HG03039 (cell line): ENCODE data around the gene SCAMP3.
"Not testable (repeated sequence)": the region's sequence is repeated elsewhere in the genome, so short reads cannot be mapped to it uniquely, and the experiment has no call there.

Experiments used
- ATAC-seq: cut with Tn5 transposase; IDR thresholded peaks from one replicate; pipeline ENCODE4 v1.9.1; 2021; ENCODE audit warnings: mild to moderate bottlenecking, moderate library complexity; ENCODE audit not compliant: unreplicated experiment

SCAMP3 gene

DNA sequence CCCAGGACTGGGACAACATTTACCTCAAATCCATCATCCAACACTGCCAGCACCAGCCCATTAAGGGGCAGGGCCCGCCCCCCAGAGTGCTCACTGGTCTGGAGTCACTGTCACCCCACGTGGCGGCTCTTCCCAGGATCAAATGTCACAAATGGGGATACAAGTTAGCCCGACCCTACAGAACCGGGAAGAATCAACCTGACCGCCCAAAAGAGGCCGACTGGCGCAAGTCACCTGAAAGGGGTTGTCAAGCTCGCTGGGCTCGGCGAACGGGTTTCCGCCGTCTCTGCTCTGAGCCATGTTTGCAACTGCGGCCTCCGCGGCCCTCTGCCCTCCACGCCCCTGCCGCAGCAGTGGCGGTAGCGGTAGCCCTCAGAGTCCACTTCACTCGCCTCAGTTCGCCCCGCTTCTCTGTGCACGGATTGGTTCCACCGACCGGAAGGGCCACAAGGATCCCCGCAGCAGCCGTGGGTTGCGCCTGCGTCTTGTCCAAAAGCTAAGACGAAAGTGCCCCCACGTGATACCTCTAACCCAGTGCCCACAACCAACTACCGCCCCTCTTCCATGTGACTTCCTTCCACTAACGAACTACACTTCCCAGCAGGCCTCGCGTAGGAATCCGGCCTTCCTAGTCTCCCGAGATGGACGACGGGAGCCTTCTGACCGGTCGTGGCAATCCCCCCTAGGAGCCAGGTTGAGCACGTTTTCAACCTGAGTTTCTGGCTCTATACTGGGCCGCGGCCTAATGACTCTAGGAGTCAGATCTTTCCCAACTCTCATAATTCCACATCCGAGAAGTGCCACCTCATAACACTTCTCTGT lies at the start of gene SCAMP3:
SCAMP3 (minus strand) TSS at position 509 of the 822 bp plus-strand sequence; CDS start at position 300, 209 bp downstream.
- peak; percentile 68 for ATAC-seq

- no peak for ATAC-seq
Observed at GRCh38 chr1:155309423-155310021, 47.4 kb upstream of the SCAMP3 start.

GRCh38 chr1:155308493-155309422 lies 46.6 kb upstream of the SCAMP3 start, which contains the start of gene FDPS:
TSS of gene FDPS (plus strand) at chr1:155308866. CDS start at chr1:155309790, 924 bp downstream.
- ATAC-seq: peak; percentile 92

- ATAC-seq: no peak
Observed at GRCh38 chr1:155307247-155307740, 45.1 kb upstream of the SCAMP3 start.

DNA sequence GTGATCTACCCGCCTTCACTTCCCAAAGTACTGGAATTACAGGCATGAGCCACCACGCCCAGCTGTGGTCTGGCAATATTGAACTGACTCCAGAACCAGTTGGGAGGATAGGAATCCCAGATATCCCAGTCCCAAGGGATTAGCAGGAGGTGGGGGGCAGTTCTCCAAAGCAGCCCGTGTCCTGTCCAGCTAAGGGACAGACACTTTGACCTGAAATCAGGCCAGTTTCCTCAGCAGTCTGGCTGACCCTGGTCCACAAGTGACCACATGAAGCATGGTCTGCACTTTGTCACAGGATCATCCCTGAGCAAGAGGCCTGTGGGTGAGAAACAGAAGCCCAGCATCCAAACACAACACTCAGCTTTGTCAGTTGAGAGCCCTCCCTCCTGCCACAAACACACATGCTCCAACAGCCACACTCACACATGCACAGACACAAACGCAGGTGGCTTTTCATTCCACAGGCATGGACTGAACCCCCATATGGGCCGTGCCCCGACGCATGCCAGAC lies 43.8 kb upstream of the SCAMP3 start:
- no peak for ATAC-seq

- ATAC-seq: no peak
Observed at GRCh38 chr1:155304558-155305063, 42.5 kb upstream of the SCAMP3 start.

- no peak for ATAC-seq
Observed at GRCh38 chr1:155301342-155301841, 39.2 kb upstream of the SCAMP3 start, which contains the start of gene PKLR. TSS of gene PKLR (minus strand) at chr1:155301438. CDS start at chr1:155301395, 43 bp downstream.

DNA sequence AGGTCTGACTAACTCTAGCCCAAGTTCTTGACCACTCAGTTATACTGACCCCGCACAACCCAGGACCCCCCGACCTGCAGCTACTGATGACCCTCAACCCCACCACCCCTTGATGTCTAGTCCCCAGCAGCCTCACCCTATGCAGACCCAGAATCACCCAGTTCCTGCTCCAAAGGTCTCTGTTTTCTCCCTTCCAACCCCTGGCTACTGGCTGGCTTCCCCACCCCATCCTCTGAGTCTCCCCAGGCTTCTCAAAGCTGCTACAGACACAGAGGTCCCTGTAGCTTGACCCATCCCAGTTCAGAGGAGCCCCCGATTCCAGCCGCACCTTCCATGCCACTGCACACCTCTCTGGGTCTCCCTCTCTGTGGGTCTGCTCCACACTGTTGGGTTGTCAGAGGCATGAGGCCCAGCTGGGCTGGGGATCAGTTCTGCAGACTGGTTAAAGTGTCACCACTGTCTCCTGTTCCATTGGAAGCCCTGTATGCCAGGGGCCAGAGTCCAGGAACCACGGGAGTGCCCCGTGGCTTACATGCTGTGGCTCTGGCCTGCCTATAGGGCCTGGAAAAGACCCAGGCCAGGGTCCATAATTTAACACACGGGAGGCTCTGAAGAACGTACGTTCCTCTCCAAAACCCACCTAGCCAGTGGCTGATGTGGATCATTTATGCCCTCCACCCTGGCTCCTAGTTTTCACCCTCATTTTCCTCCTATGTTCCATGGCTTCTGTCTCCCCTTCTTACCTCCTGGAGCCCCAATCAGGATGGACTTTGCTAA lies 38.6 kb upstream of the SCAMP3 start:
- ATAC-seq: no peak

DNA sequence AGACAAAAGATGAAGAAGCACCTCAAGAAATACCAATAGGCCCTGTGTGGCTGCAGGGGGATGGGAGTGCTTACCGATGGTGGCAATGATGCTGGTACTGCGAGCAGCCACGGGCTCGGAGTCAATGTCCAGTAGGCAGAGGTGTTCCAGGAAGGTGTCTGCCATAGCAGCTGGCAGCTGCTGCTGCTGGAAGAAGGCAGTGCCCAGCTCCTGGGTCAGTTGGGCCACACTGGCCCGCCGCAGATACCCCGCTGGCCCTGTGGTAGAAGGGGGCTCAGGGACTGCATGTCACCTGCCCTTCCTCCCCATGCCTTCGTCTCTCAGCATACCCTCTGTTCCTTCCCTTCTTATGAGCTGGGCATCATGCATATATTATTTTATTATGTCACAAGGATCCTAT lies 37.9 kb upstream of the SCAMP3 start:
- ATAC-seq: no peak

- no peak for ATAC-seq
Observed at GRCh38 chr1:155297384-155297783, 35.2 kb upstream of the SCAMP3 start.

DNA sequence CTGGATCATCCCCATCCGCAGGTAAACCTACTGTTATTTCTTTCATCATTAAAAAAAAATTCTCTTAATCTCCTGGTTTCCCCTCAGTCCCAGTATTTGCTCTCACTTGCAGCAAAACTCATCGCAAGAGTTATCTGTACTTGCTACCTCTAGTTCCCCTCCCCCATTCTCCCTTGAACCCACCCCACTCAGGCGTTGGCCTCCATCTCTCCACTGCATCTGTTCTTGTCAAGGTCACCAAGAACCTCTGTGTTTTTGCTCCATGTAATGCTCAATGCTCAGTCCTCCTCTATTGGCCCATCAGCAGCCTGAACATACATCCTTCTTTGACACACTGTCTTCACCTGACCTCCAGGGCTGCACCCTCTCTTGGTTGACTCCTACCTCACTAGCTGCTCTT lies 34.5 kb upstream of the SCAMP3 start:
- ATAC-seq: no peak

DNA sequence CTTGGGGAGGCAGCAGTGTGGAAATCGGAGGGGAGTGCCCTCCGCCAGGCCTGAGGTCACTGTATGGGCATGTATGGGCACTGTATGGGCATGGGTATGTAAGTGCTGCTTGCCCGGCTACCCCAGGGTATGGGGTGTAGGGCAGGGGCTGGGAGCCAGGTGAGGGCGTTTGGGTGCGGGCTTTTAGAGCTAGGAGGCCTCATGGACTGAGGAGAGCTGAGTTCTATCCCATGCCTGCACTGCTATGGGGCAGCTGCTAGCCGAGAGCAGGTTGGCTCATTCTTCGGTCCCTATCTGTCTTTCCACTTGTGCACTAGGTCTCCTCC lies 33.7 kb upstream of the SCAMP3 start:
- no peak for ATAC-seq

DNA sequence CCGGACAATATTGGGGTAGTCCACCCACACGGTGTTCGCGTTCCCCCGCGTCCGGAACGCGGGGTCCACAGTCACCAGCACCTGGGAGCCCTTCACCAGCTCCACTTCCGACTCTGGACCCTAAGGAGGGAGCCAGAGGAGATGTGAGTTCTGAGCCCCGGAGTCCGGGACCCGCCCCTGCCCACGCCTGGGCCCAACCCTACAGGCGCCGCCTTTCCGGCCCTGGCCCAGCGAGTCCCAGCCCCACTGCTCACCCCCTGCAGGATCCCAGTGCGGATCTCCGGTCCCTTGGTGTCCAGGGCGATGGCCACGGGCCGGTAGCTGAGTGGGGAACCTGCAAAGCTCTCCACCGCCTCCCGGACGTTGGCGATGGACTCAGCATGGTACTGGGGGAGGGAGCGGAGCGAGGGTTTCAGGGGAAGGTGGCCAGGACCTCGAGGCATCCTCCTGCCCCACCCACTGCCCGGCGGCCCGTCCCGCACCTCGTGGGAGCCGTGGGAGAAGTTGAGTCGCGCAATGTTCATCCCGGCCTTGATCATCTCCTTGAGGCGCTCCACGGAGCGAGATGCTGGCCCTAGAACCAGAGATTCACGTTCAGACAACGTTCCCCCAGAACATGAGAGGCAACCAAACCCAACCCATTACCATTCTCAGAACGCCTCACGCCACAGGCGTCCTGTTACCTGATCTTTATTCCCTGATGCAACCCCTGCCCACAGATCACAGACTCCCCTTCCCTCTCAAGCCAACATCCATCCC lies 33.2 kb upstream of the SCAMP3 start:
- ATAC-seq: no peak

DNA sequence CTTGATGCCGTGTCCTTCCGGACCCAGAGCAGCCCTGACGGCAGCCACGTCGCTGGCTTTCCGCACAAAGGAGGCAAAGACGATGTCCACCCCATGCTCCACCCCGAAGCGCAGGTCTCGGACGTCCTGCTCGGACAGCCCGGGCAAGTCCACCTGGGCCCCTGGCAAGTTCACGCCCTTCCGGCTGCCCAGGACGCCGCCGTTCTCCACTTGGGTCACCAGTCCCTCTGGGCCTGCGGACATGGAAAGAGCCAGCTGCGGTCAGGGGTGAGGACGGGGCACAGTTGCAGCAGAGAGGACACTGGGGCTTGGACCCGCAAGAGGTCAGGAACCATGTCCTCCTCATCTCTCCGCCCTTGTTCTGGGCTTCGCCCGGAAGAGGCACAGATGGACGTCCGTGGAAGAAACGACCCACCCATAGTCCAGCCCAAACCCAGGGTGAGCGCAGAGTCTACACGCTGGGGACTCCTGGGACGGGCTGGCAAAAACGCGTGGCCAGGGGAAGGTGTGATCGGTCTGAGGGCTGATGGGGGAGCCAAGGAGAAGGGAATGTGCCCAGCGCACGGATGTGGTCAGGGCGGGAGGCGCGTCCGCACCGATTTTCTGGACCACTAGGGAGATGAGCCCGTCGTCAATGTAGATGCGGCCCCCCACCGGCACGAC lies 32.5 kb upstream of the SCAMP3 start:
- ATAC-seq: no peak

- no peak for ATAC-seq
Observed at GRCh38 chr1:155293086-155293749, 31.1 kb upstream of the SCAMP3 start.

- ATAC-seq: not testable (repeated sequence)
Observed at GRCh38 chr1:155291006-155291405, 28.8 kb upstream of the SCAMP3 start.

GRCh38 chr1:155287987-155288543 lies 25.9 kb upstream of the SCAMP3 start:
- no peak for ATAC-seq

- ATAC-seq: no peak
Observed at GRCh38 chr1:155286544-155286943, 24.4 kb upstream of the SCAMP3 start.
